GM18870 (cell line): Measurements from ENCODE around the gene OR51G2.

ENCODE experiments used
- ATAC-seq: cut with Tn5 transposase; IDR thresholded peaks from one replicate; pipeline ENCODE4 v1.9.1; 2021; ENCODE audit warnings: moderate library complexity; ENCODE audit not compliant: unreplicated experiment

OR51G2 gene

GRCh38 chr11:4881188-4881587 lies 38.0 kb downstream of the OR51G2 start:
- ATAC-seq: no peak

GRCh38 chr11:4865855-4866254 lies 53.3 kb downstream of the OR51G2 start:
- ATAC-seq: no peak

- no peak for ATAC-seq
Measured at GRCh38 chr11:4863876-4864275, 55.3 kb downstream of the OR51G2 start.
